Epithelial cell of esophagus (primary cell): ENCODE data around the gene ADGRL4.

ENCODE experiments used
- DNase-seq: peaks from one replicate; pipeline ENCODE4 v3.0.0; 2010; ENCODE audit warnings: low read depth
- H3K4me3 ChIP-seq: 2 replicates; pipeline ENCODE4 v1.5.1; 2011; ENCODE audit warnings: mild to moderate bottlenecking, low read length, control low read depth
- TF ChIP-seq, protein P1 (sequence below): IDR thresholded peaks from 2 replicates; pipeline ENCODE4 v1.5.1; 2011; ENCODE audit warnings: low read depth, mild to moderate bottlenecking, low read length, control low read depth, inconsistent platforms; ENCODE audit not compliant: insufficient read depth; ENCODE audit errors: missing control alignments

Gene ADGRL4

DNA sequence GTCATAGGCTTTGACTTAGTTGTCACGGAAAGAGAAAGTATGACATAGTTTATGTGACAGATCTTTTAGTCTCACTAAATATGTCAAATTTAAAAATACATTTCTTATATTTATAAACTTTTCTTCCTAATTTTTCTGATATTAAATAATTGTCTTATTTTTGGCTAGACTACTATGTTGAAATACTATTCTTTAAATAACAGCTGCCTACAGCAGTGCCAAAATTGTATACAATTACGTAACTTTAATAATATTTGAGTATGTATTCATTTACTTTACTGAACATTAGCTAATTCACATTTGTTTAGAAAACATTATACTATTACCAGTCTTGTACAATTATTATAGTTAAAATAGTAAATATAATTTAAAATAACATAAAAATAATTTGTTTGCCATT is 137.4 kb downstream of the ADGRL4 start:
- no peak overlapping the region for H3K4me3 ChIP-seq
- TF ChIP-seq, protein P1, sequence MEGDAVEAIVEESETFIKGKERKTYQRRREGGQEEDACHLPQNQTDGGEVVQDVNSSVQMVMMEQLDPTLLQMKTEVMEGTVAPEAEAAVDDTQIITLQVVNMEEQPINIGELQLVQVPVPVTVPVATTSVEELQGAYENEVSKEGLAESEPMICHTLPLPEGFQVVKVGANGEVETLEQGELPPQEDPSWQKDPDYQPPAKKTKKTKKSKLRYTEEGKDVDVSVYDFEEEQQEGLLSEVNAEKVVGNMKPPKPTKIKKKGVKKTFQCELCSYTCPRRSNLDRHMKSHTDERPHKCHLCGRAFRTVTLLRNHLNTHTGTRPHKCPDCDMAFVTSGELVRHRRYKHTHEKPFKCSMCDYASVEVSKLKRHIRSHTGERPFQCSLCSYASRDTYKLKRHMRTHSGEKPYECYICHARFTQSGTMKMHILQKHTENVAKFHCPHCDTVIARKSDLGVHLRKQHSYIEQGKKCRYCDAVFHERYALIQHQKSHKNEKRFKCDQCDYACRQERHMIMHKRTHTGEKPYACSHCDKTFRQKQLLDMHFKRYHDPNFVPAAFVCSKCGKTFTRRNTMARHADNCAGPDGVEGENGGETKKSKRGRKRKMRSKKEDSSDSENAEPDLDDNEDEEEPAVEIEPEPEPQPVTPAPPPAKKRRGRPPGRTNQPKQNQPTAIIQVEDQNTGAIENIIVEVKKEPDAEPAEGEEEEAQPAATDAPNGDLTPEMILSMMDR, result no peak
- DNase-seq, result no peak

DNA sequence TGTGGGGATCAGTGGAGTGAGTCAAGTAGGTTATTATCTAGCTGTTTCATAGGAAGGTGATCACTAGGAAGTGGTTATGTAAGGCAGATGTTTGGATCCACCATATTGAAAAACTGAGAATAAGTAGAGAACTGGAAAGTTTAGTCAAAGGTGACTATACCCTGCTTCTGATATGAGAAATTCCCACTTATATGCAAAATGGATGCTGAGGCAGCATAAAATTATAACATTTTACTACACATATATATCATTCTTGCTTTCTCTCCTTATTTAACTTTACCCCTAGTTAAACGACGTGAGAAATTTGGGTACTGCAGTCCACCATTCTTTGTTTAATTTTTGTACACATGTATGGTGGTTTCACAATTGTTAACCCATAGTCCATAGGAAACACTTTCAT is 142.4 kb downstream of the ADGRL4 start:
- no peak overlapping the region for H3K4me3 ChIP-seq
- TF ChIP-seq, protein P1, result no peak
- DNase-seq, result no peak

DNA sequence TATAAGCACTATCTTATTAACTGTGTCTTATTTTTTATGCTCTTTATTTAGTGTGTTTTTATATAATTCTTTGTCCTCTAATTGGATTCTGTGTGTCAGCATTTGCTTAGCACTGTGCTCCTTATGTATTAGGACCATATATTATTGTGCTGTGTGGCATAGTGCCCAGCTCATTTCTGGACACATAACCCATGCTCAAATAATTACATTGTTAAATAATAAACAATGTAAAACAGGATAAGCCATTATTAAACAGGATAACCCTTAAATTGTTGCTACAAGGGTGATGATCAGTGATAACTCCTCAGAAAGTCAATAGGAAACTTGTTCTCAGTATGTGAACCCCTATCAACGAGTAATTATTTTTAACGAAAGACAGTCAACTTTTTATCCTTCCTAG is 150.4 kb downstream of the ADGRL4 start:
- DNase-seq, result no peak
- TF ChIP-seq, protein P1, result no peak
- H3K4me3 ChIP-seq, result no peak overlapping the region

DNA sequence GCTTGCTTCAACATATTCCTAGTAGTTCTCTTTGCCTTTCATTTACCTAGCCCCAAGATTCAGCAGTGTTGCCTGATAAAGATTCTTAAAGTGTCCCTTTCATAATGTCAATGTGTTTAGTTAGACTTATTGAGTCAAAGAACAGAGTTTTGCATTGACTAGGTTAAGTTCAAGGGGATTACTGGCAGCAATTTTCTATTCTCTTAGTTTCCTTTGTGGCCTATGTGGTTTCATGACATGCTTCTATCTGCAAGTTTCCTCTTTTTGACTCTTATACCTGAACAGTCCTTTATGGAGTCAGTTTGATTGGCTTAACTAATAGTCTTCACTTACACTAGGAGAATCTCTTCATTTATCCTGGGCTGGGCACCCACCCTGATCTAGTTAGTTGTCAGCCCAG is 151.3 kb downstream of the ADGRL4 start:
- TF ChIP-seq, protein P1, result no peak
- H3K4me3 ChIP-seq, result no peak overlapping the region
- DNase-seq, result no peak

DNA sequence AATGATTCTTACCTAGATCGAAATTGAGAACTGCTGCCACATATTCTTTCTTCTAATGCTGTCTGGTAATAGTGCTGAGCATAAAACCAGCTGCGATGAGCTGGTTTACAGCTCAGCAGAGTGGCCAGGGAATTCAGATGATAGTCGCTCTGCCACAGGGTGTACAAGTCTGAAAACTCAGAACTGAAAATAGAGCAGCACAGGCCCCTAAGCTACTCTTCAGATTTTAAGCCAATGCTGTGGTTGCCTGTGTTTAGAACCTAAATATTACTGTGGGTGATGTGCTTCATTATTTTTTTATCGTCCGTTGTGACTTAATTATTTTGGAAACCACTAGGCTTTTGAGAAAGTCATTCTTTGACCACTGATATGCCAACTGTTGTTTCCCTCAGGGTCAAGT is 152.0 kb downstream of the ADGRL4 start:
- DNase-seq, result no peak
- TF ChIP-seq, protein P1, result no peak
- no peak overlapping the region for H3K4me3 ChIP-seq

DNA sequence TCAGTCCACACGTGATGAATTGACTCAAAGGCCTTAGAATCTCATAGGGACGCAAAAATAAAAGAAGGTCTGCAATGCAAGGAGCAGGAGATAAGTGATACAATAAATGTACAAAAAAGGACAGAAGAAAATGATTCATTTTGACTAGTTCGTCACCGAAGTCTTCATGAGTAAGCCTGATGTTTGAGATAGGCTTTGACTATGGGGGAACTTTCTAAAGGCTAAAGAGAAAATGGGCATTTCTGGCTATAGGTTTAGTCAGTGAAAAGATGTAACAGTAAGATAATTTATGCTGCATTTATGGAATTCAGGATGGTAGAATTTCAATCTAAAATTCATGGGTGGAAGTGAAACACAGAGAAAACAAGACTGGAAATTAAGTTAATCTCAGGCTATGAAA is 163.0 kb downstream of the ADGRL4 start:
- TF ChIP-seq, protein P1, result no peak
- DNase-seq, result no peak
- no peak overlapping the region for H3K4me3 ChIP-seq

DNA sequence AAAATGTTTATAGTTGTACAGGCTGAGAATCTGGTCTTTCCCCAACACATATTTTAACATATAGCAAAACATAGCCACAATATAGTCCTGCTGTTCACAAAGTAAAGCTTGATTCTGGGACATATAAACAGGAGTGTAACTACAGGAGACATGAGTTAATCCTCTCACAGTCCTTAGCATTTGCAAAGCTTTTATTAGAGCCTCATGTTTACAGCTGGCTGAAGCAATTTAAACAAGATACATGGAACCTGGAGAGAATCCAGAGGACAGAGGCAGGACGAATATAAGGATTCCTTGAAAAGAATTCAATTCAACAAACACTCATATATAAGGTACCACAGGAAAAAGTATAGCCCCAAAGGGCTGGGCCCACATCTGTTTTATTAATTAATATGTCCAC is 163.4 kb downstream of the ADGRL4 start:
- DNase-seq, result no peak
- H3K4me3 ChIP-seq, result no peak overlapping the region
- TF ChIP-seq, protein P1, result no peak
